Upper lobe of left lung (tissue), 4 donors: Measurements from ENCODE around the gene ARAP1.

ENCODE experiments used
- POLR2A ChIP-seq, 4 donors: fragments of 450-650 bp; IDR thresholded peaks; one replicate each; pipeline ENCODE4 v1.5.1; 2016 to 2017; ENCODE audit warnings: antibody characterized with exemption in 4 of 4, mild to moderate bottlenecking in 2 of 4
- POLR2AphosphoS5 ChIP-seq, 2 donors: sonication (generic); formaldehyde crosslinking; IDR thresholded peaks; one replicate each; pipeline ENCODE4 v1.5.1; 2017; ENCODE audit warnings: antibody characterized with exemption in 2 of 2
- TF ChIP-seq, protein P1 (sequence below), 6 experiments: fragments of 450-650 bp in 4 of 6; fragments of 200-600 bp in 2 of 6; sonication (generic) in 2 of 6; IDR thresholded peaks; one replicate each; pipeline ENCODE4 v1.5.1; 2016 to 2019; ENCODE audit warnings: antibody characterized with exemption in 6 of 6

DNA sequence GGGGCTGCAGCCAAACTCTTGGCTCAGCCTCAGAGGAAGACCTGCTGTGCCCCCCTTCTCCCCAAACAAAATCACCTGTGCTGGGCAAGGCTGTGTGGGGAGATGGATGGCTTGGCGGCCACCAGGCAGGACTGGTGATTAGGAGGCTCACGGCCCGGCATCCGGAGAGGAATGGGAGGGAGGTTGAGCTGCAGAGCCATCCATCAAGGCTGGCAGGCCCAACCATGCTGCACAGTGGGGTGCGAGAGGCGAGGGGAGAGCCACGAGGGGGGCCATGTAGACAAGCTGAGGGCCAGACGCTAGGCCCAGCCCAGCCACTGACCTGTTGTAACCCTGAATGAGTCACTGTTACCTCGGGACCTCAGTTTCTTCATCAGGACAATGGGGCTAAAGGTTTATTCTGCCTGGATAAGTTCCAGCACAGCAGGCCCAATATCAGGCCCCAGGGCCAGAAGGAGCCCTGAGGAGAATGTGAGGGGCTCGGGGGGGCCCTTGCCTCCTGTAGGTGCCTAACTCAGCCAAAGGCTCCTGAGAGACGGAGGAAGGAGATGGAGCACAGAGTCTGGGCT lies 96.2 kb downstream of the ARAP1 start:
- TF ChIP-seq, protein P1, sequence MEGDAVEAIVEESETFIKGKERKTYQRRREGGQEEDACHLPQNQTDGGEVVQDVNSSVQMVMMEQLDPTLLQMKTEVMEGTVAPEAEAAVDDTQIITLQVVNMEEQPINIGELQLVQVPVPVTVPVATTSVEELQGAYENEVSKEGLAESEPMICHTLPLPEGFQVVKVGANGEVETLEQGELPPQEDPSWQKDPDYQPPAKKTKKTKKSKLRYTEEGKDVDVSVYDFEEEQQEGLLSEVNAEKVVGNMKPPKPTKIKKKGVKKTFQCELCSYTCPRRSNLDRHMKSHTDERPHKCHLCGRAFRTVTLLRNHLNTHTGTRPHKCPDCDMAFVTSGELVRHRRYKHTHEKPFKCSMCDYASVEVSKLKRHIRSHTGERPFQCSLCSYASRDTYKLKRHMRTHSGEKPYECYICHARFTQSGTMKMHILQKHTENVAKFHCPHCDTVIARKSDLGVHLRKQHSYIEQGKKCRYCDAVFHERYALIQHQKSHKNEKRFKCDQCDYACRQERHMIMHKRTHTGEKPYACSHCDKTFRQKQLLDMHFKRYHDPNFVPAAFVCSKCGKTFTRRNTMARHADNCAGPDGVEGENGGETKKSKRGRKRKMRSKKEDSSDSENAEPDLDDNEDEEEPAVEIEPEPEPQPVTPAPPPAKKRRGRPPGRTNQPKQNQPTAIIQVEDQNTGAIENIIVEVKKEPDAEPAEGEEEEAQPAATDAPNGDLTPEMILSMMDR (IDR thresholded peaks at IDR 0.05), result no peak
- TF ChIP-seq POLR2A (IDR thresholded peaks at IDR 0.05) (no peak), POLR2AphosphoS5 (IDR thresholded peaks at IDR 0.05) (no peak)
